ENCODE results near the gene CTNNA2.

The CTNNA2 gene

DNA sequence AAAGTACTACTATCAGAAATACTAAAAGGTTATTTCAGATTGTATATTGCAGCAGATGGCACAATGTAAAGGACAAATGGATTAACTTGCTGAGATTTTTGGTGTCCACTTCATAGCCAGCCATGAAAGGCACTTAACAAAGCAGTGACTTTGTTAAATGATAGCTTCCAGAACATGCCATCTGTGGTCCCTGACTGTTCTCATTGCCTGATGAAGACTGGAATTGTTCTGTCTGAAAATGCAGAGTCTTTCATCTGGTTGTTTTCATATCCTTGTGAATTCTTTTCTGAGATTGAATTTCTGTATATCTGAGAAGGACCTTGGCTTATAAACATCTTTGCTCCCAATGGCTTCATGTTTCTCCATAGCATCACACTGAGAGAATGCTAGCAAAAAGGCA is 836.1 kb downstream of the CTNNA2 start:
- Histone ChIP-seq H2AK5ac (ENCODE audit: low read length, severe bottlenecking) (no peak overlapping the region), H3K14ac (ENCODE audit: low read length in 2 of 2) (no peak overlapping the region), H3K18ac (ENCODE audit: low read depth in 1 of 2, low read length in 2 of 2) (no peak overlapping the region), H2BK5ac (ENCODE audit: low read depth, low read length, poor library complexity, severe bottlenecking) (no peak overlapping the region), H2AFZ (ENCODE audit: low read depth, low read length) (no peak overlapping the region), H4K8ac (ENCODE audit: low read length) (no peak overlapping the region), H3K9me3 (ENCODE audit: control insufficient read depth, low read length) (no peaks in the 10 kb centered on the region), H3K36me3 (ENCODE audit: control insufficient read depth in 1 of 2, insufficient read depth in 2 of 2, low read depth in 1 of 2, low read length in 2 of 2) (no peaks in the 10 kb centered on the region), H3K79me1 (replicated peaks; ENCODE audit: low read length, poor library complexity, severe bottlenecking) (no peaks in the 10 kb centered on the region), H3K4me2 (ENCODE audit: low read length, poor library complexity, severe bottlenecking) (no peak overlapping the region), H2BK12ac (ENCODE audit: low read length in 2 of 2) (no peak overlapping the region), H3K4me3 (ENCODE audit: insufficient read depth in 1 of 2, low read depth in 1 of 2, low read length in 2 of 2) (no peak overlapping the region), H2BK120ac (ENCODE audit: low read depth, low read length) (no peak overlapping the region), H3K23ac (ENCODE audit: low read length in 2 of 2) (no peak overlapping the region), H3K4ac (ENCODE audit: low read depth in 1 of 2, low read length in 2 of 2) (no peak overlapping the region), H3K27ac (ENCODE audit: low read length, poor library complexity, severe bottlenecking) (no peak overlapping the region), H3K9ac (ENCODE audit: low read length) (no peak overlapping the region), H4K91ac (ENCODE audit: low read length) (no peak overlapping the region), H2BK15ac (ENCODE audit: low read depth, poor library complexity, severe bottlenecking) (no peak overlapping the region), H3K27me3 (ENCODE audit: control insufficient read depth in 1 of 2, insufficient read depth in 1 of 2, low read length in 2 of 2) (peaks cover 0 to 6% of the 10 kb centered on the region in 2 experiments), H3K4me1 (ENCODE audit: control insufficient read depth, insufficient read depth, low read depth, low read length) (no peaks in the 10 kb centered on the region)
- no peak for DNase-seq

DNA sequence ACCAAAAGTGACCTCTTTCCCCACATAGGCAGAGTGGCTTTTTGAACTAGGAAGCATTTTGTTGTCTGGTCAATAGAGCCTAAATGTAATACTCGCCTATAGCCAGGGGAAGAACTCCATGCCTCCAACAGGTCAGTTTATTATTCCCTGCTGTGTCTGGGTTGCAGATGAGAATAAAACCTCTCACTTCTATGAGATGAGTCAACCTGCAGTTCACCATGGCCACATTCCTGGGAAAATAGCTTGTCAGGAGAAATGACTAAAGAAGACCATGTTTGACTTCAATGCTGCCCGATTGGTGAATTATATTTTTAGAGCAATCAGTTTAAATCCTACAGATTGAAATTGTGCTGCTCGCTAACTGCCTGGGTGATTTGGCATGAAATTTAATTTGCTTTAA is 838.4 kb downstream of the CTNNA2 start:
- H3K4ac ChIP-seq (ENCODE audit: low read depth in 1 of 2, low read length in 2 of 2), result no peak overlapping the region
- no peak overlapping the region for H2AFZ ChIP-seq (ENCODE audit: low read depth, low read length)
- no peak overlapping the region for H4K91ac ChIP-seq (ENCODE audit: low read length)
- no peak overlapping the region for H3K18ac ChIP-seq (ENCODE audit: low read depth in 1 of 2, low read length in 2 of 2)
- no peak overlapping the region for H4K8ac ChIP-seq (ENCODE audit: low read length)
- H2BK12ac ChIP-seq (ENCODE audit: low read length in 2 of 2), result no peak overlapping the region
- H3K23ac ChIP-seq (ENCODE audit: low read length in 2 of 2), result no peak overlapping the region
- H2BK15ac ChIP-seq (ENCODE audit: low read depth, poor library complexity, severe bottlenecking), result no peak overlapping the region
- H3K27ac ChIP-seq (ENCODE audit: low read length, poor library complexity, severe bottlenecking), result no peak overlapping the region
- H2AK5ac ChIP-seq (ENCODE audit: low read length, severe bottlenecking), result no peak overlapping the region
- H3K14ac ChIP-seq (ENCODE audit: low read length in 2 of 2), result no peak overlapping the region
- no peaks in the 10 kb centered on the region for H3K79me1 ChIP-seq (replicated peaks; ENCODE audit: low read length, poor library complexity, severe bottlenecking)
- H3K27me3 ChIP-seq (ENCODE audit: control insufficient read depth in 1 of 2, insufficient read depth in 1 of 2, low read length in 2 of 2), result peaks cover 0 to 6% of the 10 kb centered on the region in 2 experiments
- H3K9me3 ChIP-seq (ENCODE audit: control insufficient read depth, low read length), result no peaks in the 10 kb centered on the region
- no peaks in the 10 kb centered on the region for H3K4me1 ChIP-seq (ENCODE audit: control insufficient read depth, insufficient read depth, low read depth, low read length)
- DNase-seq, result no peak
- WGBS, result 71% methylated on average over 3 of the region's 3 CpGs
- no peaks in the 10 kb centered on the region for H3K36me3 ChIP-seq (ENCODE audit: control insufficient read depth in 1 of 2, insufficient read depth in 2 of 2, low read depth in 1 of 2, low read length in 2 of 2)
- H3K4me3 ChIP-seq (ENCODE audit: insufficient read depth in 1 of 2, low read depth in 1 of 2, low read length in 2 of 2), result no peak overlapping the region
- H3K9ac ChIP-seq (ENCODE audit: low read length), result no peak overlapping the region
- no peak overlapping the region for H3K4me2 ChIP-seq (ENCODE audit: low read length, poor library complexity, severe bottlenecking)
- H2BK5ac ChIP-seq (ENCODE audit: low read depth, low read length, poor library complexity, severe bottlenecking), result no peak overlapping the region
- H2BK120ac ChIP-seq (ENCODE audit: low read depth, low read length), result no peak overlapping the region

DNA sequence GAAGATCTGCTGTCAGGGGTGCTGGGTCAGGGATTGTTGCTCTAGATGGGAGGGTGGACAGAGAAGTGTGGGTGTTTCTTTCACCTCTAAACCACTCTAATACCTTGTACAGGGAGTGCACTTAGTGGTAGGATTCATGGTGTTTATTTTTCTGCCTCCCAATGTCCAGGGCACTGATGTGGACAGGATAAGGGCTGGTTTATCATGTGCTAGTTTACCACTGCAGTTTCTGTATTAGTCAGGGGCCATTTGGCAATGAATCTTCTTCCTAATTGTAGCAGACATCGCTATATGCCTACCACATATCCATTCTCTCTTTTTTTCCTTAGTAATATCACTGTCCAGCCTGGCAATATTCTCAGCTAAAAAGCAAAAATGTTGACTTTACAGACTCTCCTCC is 842.0 kb downstream of the CTNNA2 start:
- no peak overlapping the region for H2BK12ac ChIP-seq (ENCODE audit: low read length in 2 of 2)
- DNase-seq, result no peak
- H3K9ac ChIP-seq (ENCODE audit: low read length), result no peak overlapping the region
- H3K4me3 ChIP-seq (ENCODE audit: insufficient read depth in 1 of 2, low read depth in 1 of 2, low read length in 2 of 2), result no peak overlapping the region
- H3K4ac ChIP-seq (ENCODE audit: low read depth in 1 of 2, low read length in 2 of 2), result no peak overlapping the region
- H3K79me1 ChIP-seq (replicated peaks; ENCODE audit: low read length, poor library complexity, severe bottlenecking), result no peaks in the 10 kb centered on the region
- no peak overlapping the region for H3K4me2 ChIP-seq (ENCODE audit: low read length, poor library complexity, severe bottlenecking)
- no peaks in the 10 kb centered on the region for H3K4me1 ChIP-seq (ENCODE audit: control insufficient read depth, insufficient read depth, low read depth, low read length)
- no peak overlapping the region for H2AK5ac ChIP-seq (ENCODE audit: low read length, severe bottlenecking)
- no peak overlapping the region for H2BK15ac ChIP-seq (ENCODE audit: low read depth, poor library complexity, severe bottlenecking)
- no peak overlapping the region for H3K27ac ChIP-seq (ENCODE audit: low read length, poor library complexity, severe bottlenecking)
- H3K9me3 ChIP-seq (ENCODE audit: control insufficient read depth, low read length), result no peaks in the 10 kb centered on the region
- no peaks in the 10 kb centered on the region for H3K27me3 ChIP-seq (ENCODE audit: control insufficient read depth in 1 of 2, insufficient read depth in 1 of 2, low read length in 2 of 2)
- no peak overlapping the region for H2AFZ ChIP-seq (ENCODE audit: low read depth, low read length)
- no peak overlapping the region for H4K8ac ChIP-seq (ENCODE audit: low read length)
- H3K23ac ChIP-seq (ENCODE audit: low read length in 2 of 2), result no peak overlapping the region
- WGBS, result 94% methylated on average over 1 of the region's 1 CpG
- no peak overlapping the region for H3K14ac ChIP-seq (ENCODE audit: low read length in 2 of 2)
- no peak overlapping the region for H3K18ac ChIP-seq (ENCODE audit: low read depth in 1 of 2, low read length in 2 of 2)
- no peak overlapping the region for H2BK120ac ChIP-seq (ENCODE audit: low read depth, low read length)
- H3K36me3 ChIP-seq (ENCODE audit: control insufficient read depth in 1 of 2, insufficient read depth in 2 of 2, low read depth in 1 of 2, low read length in 2 of 2), result no peaks in the 10 kb centered on the region
- H2BK5ac ChIP-seq (ENCODE audit: low read depth, low read length, poor library complexity, severe bottlenecking), result no peak overlapping the region
- H4K91ac ChIP-seq (ENCODE audit: low read length), result no peak overlapping the region

DNA sequence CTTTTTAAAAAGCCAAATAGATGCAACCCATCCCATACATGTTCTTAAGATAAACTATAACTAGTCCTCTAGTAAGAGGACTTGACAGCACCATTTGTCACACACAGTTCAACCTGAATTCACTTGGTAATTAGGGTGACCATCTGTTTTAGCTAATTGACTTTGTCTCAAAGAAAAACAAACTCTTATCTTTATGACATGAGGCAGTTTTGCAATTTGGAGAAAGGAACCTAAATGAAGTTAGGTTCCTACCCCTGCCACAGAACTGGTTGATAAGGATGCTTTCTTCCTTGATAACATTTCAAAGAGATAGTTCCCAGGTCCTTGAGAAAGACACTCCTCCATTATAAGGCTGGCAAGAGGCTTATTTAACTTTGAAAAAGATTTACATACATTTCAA is 849.1 kb downstream of the CTNNA2 start:
- Histone ChIP-seq H2BK120ac (ENCODE audit: low read depth, low read length) (no peak overlapping the region), H2BK12ac (ENCODE audit: low read length in 2 of 2) (no peak overlapping the region), H3K4me3 (ENCODE audit: insufficient read depth in 1 of 2, low read depth in 1 of 2, low read length in 2 of 2) (no peak overlapping the region)

More for the DNA sequence above, 849.1 kb downstream of the CTNNA2 start:
- H3K4ac ChIP-seq (ENCODE audit: low read depth in 1 of 2, low read length in 2 of 2), result no peak overlapping the region
- H3K36me3 ChIP-seq (ENCODE audit: control insufficient read depth in 1 of 2, insufficient read depth in 2 of 2, low read depth in 1 of 2, low read length in 2 of 2), result no peaks in the 10 kb centered on the region
- no peak overlapping the region for H3K14ac ChIP-seq (ENCODE audit: low read length in 2 of 2)
- H3K4me1 ChIP-seq (ENCODE audit: control insufficient read depth, insufficient read depth, low read depth, low read length), result no peaks in the 10 kb centered on the region
- H3K18ac ChIP-seq (ENCODE audit: low read depth in 1 of 2, low read length in 2 of 2), result no peak overlapping the region
- no peaks in the 10 kb centered on the region for H3K27me3 ChIP-seq (ENCODE audit: control insufficient read depth in 1 of 2, insufficient read depth in 1 of 2, low read length in 2 of 2)
- H3K4me2 ChIP-seq (ENCODE audit: low read length, poor library complexity, severe bottlenecking), result no peak overlapping the region
- H3K9ac ChIP-seq (ENCODE audit: low read length), result no peak overlapping the region
- no peak overlapping the region for H4K91ac ChIP-seq (ENCODE audit: low read length)
- no peak overlapping the region for H2BK5ac ChIP-seq (ENCODE audit: low read depth, low read length, poor library complexity, severe bottlenecking)
- H3K23ac ChIP-seq (ENCODE audit: low read length in 2 of 2), result no peak overlapping the region
- no peaks in the 10 kb centered on the region for H3K79me1 ChIP-seq (replicated peaks; ENCODE audit: low read length, poor library complexity, severe bottlenecking)
- H4K8ac ChIP-seq (ENCODE audit: low read length), result no peak overlapping the region
- no peaks in the 10 kb centered on the region for H3K9me3 ChIP-seq (ENCODE audit: control insufficient read depth, low read length)
- DNase-seq, result no peak
- H2AK5ac ChIP-seq (ENCODE audit: low read length, severe bottlenecking), result no peak overlapping the region
- H2AFZ ChIP-seq (ENCODE audit: low read depth, low read length), result no peak overlapping the region
- H3K27ac ChIP-seq (ENCODE audit: low read length, poor library complexity, severe bottlenecking), result no peak overlapping the region
- H2BK15ac ChIP-seq (ENCODE audit: low read depth, poor library complexity, severe bottlenecking), result no peak overlapping the region
